ENCODE data around the gene ZNF583.

ZNF583 gene

GRCh38 chr19:56393119-56394012, 10.8 kb upstream of the ZNF583 start, which contains the start of gene ZNF582 (continued):
- TF ChIP-seq, protein P1, sequence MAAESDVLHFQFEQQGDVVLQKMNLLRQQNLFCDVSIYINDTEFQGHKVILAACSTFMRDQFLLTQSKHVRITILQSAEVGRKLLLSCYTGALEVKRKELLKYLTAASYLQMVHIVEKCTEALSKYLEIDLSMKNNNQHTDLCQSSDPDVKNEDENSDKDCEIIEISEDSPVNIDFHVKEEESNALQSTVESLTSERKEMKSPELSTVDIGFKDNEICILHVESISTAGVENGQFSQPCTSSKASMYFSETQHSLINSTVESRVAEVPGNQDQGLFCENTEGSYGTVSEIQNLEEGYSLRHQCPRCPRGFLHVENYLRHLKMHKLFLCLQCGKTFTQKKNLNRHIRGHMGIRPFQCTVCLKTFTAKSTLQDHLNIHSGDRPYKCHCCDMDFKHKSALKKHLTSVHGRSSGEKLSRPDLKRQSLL (tag by site-specific recombination; IDR thresholded peaks at IDR 0.05), result 0 out of 2 replicates have a peak, but pooled peaks have one; percentile 7
- TF ChIP-seq ZNF354C (tag by site-specific recombination; IDR thresholded peaks at IDR 0.05; ENCODE audit: borderline replicate concordance, low read depth) (no peak), ZFP41 (tag by site-specific recombination; IDR thresholded peaks at IDR 0.05; ENCODE audit: borderline replicate concordance) (no peak), ZNF280D (tag by site-specific recombination; IDR thresholded peaks at IDR 0.05) (peak; percentile 97), PRDM10 (tag by site-specific recombination; IDR thresholded peaks at IDR 0.05) (peak; percentile 73), ZNF391 (tag by site-specific recombination; IDR thresholded peaks at IDR 0.05; ENCODE audit: borderline replicate concordance, low read depth) (peak; percentile 73; the same call in 1 of the 2 replicates), ZNF398 (tag by site-specific recombination; IDR thresholded peaks at IDR 0.05) (no peak), ZNF19 (tag by site-specific recombination; IDR thresholded peaks at IDR 0.05; ENCODE audit: low read depth) (0 out of 2 replicates have a peak, but pooled peaks have one; percentile 39), ZNF792 (tag by site-specific recombination; IDR thresholded peaks at IDR 0.05) (peak; percentile 72), CTCF (tag by site-specific recombination; IDR thresholded peaks at IDR 0.05) (peak; percentile 97), ZBTB44 (tag by site-specific recombination; IDR thresholded peaks at IDR 0.05) (0 out of 2 replicates have a peak, but pooled peaks have one; percentile 15), ZNF629 (tag by site-specific recombination; IDR thresholded peaks at IDR 0.05) (peak; percentile 47; the same call in 1 of the 2 replicates), OSR2 (tag by site-specific recombination; IDR thresholded peaks at IDR 0.05) (no peak), ZNF777 (tag by site-specific recombination; IDR thresholded peaks at IDR 0.05; ENCODE audit: borderline replicate concordance) (0 out of 2 replicates have a peak, but pooled peaks have one; percentile 67), ZNF654 (tag by site-specific recombination; IDR thresholded peaks at IDR 0.05; ENCODE audit: low read depth) (0 out of 2 replicates have a peak, but pooled peaks have one; percentile 11), ZNF548 (tag by site-specific recombination; IDR thresholded peaks at IDR 0.05) (peak; percentile 52; the same call in 1 of the 2 replicates), ZNF2 (tag by site-specific recombination; IDR thresholded peaks at IDR 0.05) (peak; percentile 85), ZFP69B (tag by site-specific recombination; IDR thresholded peaks at IDR 0.05) (peak; percentile 30; the same call in 1 of the 2 replicates), YY1 (tag by site-specific recombination; IDR thresholded peaks at IDR 0.05) (peak; percentile 87), ZNF530 (tag by site-specific recombination; IDR thresholded peaks at IDR 0.05; ENCODE audit: low read depth) (0 out of 2 replicates have a peak, but pooled peaks have one; percentile 19)
- TF ChIP-seq, protein P2, sequence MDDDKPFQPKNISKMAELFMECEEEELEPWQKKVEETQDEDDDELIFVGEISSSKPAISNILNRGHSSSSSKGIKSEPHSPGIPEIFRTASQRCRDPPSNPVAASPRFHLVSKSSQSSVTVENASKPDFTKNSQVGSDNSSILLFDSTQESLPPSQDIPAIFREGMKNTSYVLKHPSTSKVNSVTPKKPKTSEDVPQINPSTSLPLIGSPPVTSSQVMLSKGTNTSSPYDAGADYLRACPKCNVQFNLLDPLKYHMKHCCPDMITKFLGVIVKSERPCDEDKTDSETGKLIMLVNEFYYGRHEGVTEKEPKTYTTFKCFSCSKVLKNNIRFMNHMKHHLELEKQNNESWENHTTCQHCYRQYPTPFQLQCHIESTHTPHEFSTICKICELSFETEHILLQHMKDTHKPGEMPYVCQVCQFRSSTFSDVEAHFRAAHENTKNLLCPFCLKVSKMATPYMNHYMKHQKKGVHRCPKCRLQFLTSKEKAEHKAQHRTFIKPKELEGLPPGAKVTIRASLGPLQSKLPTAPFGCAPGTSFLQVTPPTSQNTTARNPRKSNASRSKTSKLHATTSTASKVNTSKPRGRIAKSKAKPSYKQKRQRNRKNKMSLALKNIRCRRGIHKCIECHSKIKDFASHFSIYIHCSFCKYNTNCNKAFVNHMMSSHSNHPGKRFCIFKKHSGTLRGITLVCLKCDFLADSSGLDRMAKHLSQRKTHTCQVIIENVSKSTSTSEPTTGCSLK (tag by site-specific recombination; IDR thresholded peaks at IDR 0.05), result no peak; the same call in 1 of the 2 replicates

Data from HEK293 (cell line).